NCI-H345 treated with DMSO at 0.1 percent for 48 hours (cell line): ENCODE data around the gene SLFN5.
A peak's percentile ranks its signal among the peaks of the same experiment; 100 is the strongest.
"Not testable (repeated sequence)": the region's sequence is repeated elsewhere in the genome, so short reads cannot be mapped to it uniquely, and the experiment has no call there.

Experiments
- DNase-seq: peaks from one replicate; lab custom pipeline; 2025; ENCODE audit not compliant: unreplicated experiment; lab: John Stamatoyannopoulos, UW

Gene SLFN5

GRCh38 chr17:35242805-35243560 lies at the start of gene SLFN5:
Gene SLFN5, plus strand, starts transcription at chr17:35243072. Its CDS starts 15,619 bp downstream, at chr17:35258691.
- peak; percentile 71 for DNase-seq

GRCh38 chr17:35194001-35194400 lies 48.9 kb upstream of the SLFN5 start, which contains the start of gene SLC35G3:
Gene SLC35G3, minus strand, starts transcription at chr17:35194393. Its CDS starts 86 bp downstream, at chr17:35194307.
- not testable (repeated sequence) for DNase-seq

DNA sequence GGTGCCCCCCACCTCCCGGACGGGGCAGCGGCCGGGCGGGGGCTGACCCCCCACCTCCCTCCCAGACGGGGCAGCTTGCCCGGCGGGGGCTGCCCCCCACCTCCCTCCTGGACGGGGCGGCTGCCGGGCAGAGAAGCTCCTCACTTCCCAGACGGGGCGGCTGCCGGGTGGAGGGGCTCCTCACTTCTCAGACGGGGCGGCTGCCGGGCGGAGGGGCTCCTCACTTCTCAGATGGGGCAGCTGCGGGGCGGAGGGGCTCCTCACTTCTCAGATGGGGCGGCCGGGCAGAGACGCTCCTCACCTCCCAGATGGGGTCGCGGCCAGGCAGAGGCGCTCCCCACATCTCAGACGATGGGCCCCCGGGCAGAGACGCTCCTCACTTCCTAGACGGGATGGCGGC lies 47.8 kb upstream of the SLFN5 start:
- not testable (repeated sequence) for DNase-seq

GRCh38 chr17:35202582-35202981 lies 40.3 kb upstream of the SLFN5 start:
- DNase-seq: not testable (repeated sequence)

DNA sequence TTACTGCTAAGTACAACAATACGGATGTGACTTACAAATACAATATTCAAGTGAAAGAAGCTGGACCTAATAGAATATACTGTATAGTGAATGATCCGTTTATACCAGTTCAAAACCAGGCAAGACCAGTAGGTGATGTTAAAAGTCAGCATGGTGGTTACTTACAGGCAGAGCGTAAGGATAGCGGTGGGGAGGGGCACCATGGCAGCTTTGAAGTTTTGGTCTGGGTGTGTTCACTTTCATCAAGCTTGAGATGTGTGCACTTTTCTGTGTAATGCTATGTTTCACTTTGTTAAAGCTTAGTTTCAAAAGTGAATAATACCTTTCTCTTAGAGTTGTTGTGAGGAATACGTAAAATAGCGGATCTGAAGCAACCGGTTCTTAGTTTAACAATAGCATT lies 32.1 kb upstream of the SLFN5 start:
- no peak for DNase-seq

- DNase-seq: no peak
Measured at GRCh38 chr17:35212668-35213067, 30.2 kb upstream of the SLFN5 start.

DNA sequence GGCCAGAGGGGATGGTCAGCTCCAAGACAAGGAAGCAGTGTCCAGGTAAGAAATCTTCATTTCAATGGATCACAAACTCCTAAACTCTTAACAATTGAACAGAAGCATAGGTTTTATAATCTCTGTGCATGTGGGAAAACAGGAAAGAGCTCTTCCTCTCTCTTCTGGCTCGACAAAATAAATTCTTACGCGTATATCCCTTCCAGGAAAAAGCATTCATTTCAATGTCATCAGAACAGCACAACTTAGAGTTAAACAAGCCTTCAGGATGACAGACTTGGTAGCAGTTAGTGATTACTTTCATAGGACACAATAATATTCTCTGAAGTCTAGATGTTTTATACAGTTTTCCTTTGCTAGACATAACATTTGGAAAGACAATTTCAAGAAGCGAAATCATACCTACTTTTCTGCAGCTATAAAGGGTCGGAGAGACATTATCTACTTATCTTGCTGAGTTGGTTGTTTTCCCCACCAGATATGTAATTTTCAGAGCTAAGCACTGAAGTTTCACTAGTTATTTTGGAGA lies 29.4 kb upstream of the SLFN5 start:
- DNase-seq: no peak

DNA sequence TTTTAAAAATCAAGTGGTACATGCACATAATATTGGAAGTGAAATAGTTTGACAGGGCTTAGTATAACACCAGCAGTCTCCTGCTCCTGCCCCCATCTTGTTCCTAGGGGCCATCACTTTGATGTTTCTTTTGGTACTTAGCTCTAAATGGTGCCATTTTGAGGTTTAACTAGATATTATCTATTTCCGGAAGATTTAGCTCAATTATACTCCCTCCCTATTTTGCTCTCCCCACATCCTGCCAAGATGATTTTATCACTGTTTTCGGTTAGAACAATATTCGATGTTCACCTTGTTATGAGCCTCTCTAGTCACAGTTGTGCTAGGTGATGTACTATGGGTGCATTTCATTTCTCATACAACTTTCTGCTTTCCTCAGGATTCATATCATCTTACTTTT lies 28.7 kb upstream of the SLFN5 start:
- DNase-seq: no peak

DNA sequence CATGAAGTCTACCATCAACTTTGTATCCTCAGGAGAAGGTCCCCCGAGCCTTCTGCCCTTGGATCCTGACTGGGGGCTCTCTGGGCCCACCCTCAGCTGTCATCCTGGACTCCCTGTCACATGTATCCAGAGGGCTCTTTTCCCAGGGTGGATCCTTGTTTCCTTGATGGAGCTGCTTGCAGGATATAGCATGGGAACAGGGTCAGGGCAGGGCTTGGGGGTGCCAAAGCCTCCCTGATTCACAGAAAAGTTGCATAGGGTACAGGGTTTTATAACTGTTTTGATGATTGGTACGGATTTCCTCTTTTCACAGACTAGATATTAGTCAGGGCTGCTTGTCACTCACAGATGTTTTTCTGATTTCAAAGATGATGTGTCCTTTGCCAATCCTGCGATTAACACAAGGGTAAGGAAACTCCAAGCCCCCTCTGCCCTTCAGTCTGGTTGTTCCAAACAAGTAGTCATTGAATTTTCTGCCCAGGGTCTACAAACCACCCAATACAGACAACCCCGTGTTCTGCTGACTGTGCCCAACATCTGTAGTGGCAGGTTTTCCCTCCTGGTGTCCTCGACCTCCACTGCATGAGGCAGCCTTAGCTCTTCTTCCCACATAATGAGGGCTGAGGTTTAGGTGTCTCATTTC lies 28.1 kb upstream of the SLFN5 start:
- no peak for DNase-seq

- DNase-seq: no peak
Measured at GRCh38 chr17:35217107-35217506, 25.8 kb upstream of the SLFN5 start.

GRCh38 chr17:35218915-35219314 lies 24.0 kb upstream of the SLFN5 start:
- DNase-seq: no peak

DNA sequence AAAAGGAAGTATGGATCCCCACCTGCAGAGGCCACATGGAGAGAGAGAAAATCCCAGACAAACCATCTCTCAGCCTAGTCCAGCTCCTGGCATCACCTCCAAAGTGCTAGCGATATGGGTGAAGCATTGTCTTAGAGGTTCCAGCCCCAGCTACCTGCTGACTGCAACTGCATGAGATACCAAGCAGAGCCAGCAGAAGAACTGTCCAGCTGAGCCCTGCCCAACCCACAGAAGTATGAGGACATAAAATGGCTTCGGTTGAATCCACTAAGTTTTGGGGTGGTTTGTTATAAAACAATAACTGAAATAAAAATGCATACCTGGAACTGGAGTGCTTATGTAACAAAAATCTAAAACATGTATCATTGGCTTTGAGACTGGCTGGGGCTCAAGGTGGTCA lies 20.4 kb upstream of the SLFN5 start:
- no peak for DNase-seq

DNA sequence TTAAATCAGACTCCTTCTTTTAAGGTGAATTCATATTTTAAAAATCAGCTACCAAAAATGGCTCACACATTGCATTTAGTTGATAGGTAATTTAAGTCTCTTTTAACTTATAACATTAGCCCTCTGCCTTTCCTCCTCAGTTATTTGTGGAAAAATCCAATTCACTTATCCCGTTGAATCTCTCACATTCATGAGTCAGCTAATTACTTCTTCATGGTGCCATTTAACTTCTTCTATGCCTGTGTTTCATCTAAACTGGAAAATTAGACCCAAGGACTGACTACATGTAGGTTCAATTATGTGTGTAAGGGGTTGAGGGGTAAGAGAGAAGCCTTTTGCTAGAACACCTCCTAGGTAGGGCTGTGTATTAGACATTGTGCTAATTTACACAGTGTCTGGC lies 18.4 kb upstream of the SLFN5 start:
- no peak for DNase-seq

- DNase-seq: no peak
Measured at GRCh38 chr17:35227546-35227945, 15.3 kb upstream of the SLFN5 start.

- no peak for DNase-seq
Measured at GRCh38 chr17:35229638-35230037, 13.2 kb upstream of the SLFN5 start.

DNA sequence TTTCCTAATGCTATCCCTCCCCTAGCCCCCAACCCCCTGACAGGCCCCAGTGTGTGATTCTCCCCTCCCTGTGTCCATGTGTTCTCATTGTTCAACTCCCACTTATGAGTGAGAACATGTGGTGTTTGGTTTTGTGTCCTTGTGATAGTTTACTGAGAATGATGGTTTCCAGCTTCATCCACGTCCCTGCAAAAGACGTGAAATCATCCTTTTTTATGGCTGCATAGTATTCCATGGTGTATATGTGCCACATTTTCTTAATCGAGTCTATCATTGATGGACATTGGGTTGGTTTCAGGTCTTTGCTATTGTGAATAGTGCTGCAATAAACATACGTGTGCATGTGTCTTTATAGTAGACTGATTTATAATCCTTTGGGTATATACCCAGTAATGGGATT lies 8.6 kb upstream of the SLFN5 start:
- not testable (repeated sequence) for DNase-seq

GRCh38 chr17:35235289-35235688 lies 7.6 kb upstream of the SLFN5 start:
- DNase-seq: no peak

DNA sequence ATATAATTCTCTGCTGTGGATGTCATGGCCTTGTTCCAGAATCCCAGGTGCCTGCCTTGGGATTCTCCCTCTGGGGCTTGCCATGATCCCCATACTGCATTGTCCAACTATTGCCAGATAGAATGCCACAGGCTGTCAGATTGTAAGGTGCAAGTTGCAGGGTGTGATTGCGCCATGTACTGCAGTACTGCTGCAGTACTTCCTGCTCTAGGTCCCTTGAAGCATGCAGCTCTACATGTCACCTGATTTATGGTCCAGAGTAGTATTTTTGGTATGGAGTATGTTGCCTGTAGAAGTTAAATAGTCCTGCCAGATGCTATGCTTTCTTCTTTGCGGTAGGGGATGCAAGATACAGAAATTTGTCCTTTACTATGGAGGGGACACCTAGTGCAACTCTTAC lies 7.0 kb upstream of the SLFN5 start:
- no peak for DNase-seq

GRCh38 chr17:35236821-35237220 lies 6.1 kb upstream of the SLFN5 start:
- no peak for DNase-seq

DNA sequence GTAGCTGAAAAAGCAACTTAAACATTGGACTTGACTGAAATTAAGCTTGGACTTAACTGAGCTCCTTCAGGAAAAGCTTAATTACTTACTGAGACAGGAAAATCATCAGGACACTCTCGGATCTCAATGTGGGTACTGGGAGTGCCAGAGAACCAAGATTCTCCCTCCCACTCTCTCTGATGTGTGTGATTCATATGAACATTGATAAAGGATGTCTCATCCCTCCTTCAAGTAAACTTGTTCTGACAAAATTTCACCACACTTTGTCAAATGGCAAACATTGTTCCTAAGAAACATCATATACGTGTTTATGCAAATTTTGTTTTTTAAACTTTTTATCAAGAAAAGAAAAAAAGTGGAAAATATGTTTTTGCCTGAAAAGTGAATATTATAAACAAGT lies 4.1 kb upstream of the SLFN5 start:
- DNase-seq: no peak

DNA sequence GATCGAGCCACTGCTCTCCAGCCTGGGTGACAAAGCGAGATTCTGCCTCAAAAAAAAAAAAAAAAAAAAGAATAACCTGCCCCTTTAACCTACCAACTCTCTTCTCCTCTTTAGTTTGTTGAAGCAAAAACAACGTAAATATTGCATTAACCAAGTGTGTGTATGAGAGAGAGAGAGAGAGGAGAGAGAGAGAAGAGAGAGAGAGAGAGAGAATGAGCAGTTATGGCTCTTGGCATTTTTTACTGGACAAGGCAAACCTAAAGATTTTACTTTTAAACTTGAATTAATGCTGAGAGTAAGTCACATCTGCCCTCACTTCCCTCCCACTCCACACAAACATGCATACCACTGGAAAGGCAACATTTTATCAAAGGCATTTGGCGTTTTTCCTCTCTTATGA lies 3.0 kb upstream of the SLFN5 start:
- no peak for DNase-seq

DNA sequence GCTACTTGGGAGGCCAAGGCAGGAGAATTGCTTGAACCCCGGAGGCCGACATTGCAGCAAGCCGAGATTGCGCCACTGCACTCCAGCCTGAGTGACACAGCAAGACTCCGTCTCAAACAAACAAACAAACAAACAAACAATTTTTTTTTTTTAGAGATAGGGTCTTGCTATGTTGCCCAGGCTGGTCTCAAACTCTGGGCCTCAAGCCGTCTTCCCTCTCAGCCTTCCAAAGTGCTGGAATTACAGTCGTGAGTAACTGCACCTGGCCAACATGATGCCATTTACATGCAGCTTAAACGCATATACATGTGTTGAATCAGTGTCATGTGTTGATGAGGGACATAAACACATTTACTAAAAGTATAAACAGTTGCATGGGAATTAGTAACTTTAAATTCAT lies 2.0 kb upstream of the SLFN5 start:
- DNase-seq: no peak
